Neutrophil (primary cell): ENCODE measurements around the gene ADCY5.

Source experiments
- H3K27ac ChIP-seq: fragments of 200-600 bp; sonication (generic); 2 replicates; pipeline ENCODE4 v1.5.1; 2016; ENCODE audit warnings: mild to moderate bottlenecking, moderate library complexity
- H3K27me3 ChIP-seq: fragments of 200-600 bp; sonication (generic); 2 replicates; pipeline ENCODE4 v1.6.0; 2016; ENCODE audit warnings: mild to moderate bottlenecking
- H3K36me3 ChIP-seq: fragments of 200-600 bp; sonication (generic); 2 replicates; pipeline ENCODE4 v1.5.1; 2017
- H3K4me1 ChIP-seq, 2 experiments: fragments of 200-600 bp in 1 of 2; sonication (generic) in 1 of 2; 1 replicate in 1 of 2; 2 replicates in 1 of 2; pipeline versions ENCODE4 v1.5.1 to v1.6.1; 2013 to 2016; ENCODE audit warnings: low read depth in 1 of 2, low read length in 1 of 2, mild to moderate bottlenecking in 1 of 2, moderate library complexity in 1 of 2; ENCODE audit not compliant: control insufficient read depth in 1 of 2, insufficient read depth in 1 of 2
- H3K4me3 ChIP-seq, 2 experiments: fragments of 200-600 bp in 1 of 2; sonication (generic) in 1 of 2; 1 replicate in 1 of 2; 2 replicates in 1 of 2; pipeline ENCODE4 v1.5.1; 2013 to 2016; ENCODE audit warnings: low read depth in 1 of 2, low read length in 1 of 2, mild to moderate bottlenecking in 1 of 2, moderate library complexity in 1 of 2
- H3K9me3 ChIP-seq: fragments of 200-600 bp; sonication (generic); 2 replicates; pipeline ENCODE4 v1.5.1; 2016
- TF ChIP-seq, protein P1 (sequence below): fragments of 200-600 bp; sonication (generic); IDR thresholded peaks from 2 replicates; pipeline ENCODE4 v1.5.1; 2016; ENCODE audit warnings: antibody characterized with exemption

The ADCY5 gene

DNA sequence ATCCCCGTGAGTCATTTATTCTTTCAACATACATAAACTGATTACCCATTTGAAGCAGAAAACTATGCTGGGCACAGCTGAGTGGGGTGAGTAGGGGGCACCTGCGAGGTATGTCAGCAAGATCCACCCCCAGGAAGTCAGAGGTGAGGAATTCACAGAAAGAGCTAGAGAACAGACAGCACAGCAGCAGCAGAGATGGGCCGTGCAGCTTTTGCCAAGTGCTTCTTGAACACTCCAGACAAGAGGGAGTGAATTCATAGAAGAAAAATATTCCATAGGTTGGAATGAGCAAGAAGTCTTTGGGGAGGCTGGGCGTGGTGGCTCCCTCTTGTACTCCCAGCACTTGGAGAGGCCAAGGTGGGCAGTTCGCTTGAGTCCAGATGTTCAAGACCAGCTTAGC lies 9.4 kb upstream of the ADCY5 start:
- peaks cover 61% of the 10 kb centered on the region for H3K27me3 ChIP-seq
- TF ChIP-seq, protein P1, sequence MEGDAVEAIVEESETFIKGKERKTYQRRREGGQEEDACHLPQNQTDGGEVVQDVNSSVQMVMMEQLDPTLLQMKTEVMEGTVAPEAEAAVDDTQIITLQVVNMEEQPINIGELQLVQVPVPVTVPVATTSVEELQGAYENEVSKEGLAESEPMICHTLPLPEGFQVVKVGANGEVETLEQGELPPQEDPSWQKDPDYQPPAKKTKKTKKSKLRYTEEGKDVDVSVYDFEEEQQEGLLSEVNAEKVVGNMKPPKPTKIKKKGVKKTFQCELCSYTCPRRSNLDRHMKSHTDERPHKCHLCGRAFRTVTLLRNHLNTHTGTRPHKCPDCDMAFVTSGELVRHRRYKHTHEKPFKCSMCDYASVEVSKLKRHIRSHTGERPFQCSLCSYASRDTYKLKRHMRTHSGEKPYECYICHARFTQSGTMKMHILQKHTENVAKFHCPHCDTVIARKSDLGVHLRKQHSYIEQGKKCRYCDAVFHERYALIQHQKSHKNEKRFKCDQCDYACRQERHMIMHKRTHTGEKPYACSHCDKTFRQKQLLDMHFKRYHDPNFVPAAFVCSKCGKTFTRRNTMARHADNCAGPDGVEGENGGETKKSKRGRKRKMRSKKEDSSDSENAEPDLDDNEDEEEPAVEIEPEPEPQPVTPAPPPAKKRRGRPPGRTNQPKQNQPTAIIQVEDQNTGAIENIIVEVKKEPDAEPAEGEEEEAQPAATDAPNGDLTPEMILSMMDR, result no peak
- no peaks in the 10 kb centered on the region for H3K4me1 ChIP-seq
- no peak overlapping the region for H3K4me3 ChIP-seq
- H3K9me3 ChIP-seq, result no peaks in the 10 kb centered on the region
- H3K36me3 ChIP-seq, result no peaks in the 10 kb centered on the region
- H3K27ac ChIP-seq, result no peak overlapping the region

DNA sequence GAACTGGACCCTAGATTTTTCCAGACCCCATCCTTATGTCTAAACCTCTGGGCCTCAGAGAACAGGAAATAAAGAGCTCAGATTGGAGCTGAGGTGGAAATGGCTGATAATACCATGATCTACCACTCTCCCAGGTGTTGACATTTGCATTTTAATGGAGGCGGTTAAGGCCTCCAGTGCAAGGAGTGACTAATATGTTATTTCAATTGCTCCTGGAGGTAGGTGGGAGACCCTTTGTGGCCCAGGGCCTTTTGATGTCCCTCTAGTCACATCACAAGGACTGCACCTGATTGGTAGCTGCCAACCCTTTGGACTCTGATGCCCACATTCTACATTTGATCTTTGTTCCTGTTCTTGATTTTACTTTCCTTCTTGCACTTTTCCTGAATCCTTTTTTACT lies 9.0 kb upstream of the ADCY5 start:
- H3K27me3 ChIP-seq, result peaks cover 61% of the 10 kb centered on the region
- H3K36me3 ChIP-seq, result no peaks in the 10 kb centered on the region
- H3K27ac ChIP-seq, result no peak overlapping the region
- H3K9me3 ChIP-seq, result no peaks in the 10 kb centered on the region
- no peaks in the 10 kb centered on the region for H3K4me1 ChIP-seq
- TF ChIP-seq, protein P1, result no peak
- H3K4me3 ChIP-seq, result no peak overlapping the region

DNA sequence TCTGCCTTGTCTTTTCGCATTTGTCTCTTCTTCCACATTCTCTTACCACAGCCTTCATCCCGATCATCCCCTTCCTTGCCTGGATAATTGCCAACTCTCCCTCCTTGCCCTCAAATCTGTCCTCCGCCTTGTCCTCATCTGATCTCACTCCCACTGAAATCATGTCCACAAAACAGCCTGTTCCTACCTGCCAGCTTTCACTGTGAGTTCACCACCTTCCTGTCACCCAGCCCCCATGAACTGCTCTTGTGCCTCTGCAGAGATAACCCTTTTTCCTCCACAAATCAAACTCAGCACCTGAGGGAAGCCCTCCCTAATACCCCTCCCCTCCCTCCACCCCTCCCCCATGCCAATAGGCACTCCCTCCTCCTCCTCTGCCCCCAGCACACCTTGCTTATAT lies 4.8 kb upstream of the ADCY5 start:
- Histone ChIP-seq H3K36me3 (no peaks in the 10 kb centered on the region), H3K4me3 (no peak overlapping the region), H3K27me3 (peaks cover 84% of the 10 kb centered on the region), H3K27ac (no peak overlapping the region), H3K4me1 (peaks cover 6 to 8% of the 10 kb centered on the region in 2 experiments), H3K9me3 (no peaks in the 10 kb centered on the region)
- TF ChIP-seq, protein P1, result no peak

DNA sequence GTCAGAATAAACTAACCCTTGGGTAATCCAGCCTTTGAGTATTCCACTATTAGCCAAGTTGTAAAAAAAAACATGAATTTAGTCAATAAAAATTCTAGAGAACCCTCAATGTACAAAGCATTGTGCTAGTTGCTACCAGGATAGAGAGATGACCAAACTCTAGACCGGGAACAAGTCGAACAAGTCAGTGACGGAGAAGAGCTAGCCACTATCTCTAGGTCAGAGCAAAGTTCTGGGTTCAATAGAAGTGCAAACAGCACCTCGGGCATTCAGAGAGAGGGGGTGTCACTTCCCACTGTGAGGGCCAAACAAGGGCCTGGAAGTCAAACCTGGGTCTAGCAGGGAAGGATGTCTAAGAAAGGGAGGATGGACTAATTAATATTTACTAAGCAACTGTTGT lies 2.3 kb upstream of the ADCY5 start:
- Histone ChIP-seq H3K27me3 (peaks cover 99% of the 10 kb centered on the region), H3K4me1 (peaks cover 12 to 14% of the 10 kb centered on the region in 2 experiments), H3K27ac (no peak overlapping the region), H3K36me3 (no peaks in the 10 kb centered on the region), H3K9me3 (no peaks in the 10 kb centered on the region), H3K4me3 (no peak overlapping the region)
- TF ChIP-seq, protein P1, result no peak

DNA sequence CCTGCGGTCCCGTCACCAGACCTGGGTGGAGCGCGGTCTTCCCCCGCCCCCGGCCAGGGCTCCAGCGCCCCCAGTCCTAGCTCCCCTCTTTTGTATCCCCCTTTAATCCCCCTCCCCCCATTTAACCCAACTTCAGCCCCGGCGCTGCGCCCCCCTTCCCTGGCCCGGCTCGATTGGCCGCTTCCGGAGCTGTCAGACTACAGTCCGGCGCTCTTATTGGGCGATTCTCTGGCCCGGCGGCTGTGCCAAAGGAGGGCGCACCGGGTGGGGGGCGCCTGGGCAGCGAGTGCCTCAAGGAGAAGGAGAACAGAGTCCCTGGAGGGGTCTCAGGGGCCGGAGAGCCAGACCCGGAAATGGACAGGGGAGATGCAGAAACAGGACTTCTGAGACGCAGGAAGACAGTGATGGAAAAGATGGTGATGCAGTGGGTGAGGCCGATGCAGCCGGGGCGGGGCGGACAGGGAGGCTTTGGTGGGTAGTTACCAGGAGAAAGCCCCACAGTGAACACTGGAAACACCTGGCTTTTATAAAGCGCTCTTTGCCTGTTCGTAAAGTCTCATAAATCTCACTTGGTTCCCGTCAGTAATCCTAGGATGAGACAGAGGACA lies 1.2 kb upstream of the ADCY5 start:
- Histone ChIP-seq H3K27ac (no peak overlapping the region), H3K4me3 (no peak overlapping the region), H3K4me1 (peaks cover 12 to 14% of the 10 kb centered on the region in 2 experiments), H3K36me3 (no peaks in the 10 kb centered on the region), H3K27me3 (peaks cover 100% of the 10 kb centered on the region), H3K9me3 (no peaks in the 10 kb centered on the region)
- TF ChIP-seq, protein P1, result no peak
